GM13976 (cell line): ENCODE results near the gene HARBI1.

Source experiments
- DNase-seq: peaks from one replicate; pipeline ENCODE4 v3.0.0; 2012; ENCODE audit warnings: low spot score
- CTCF ChIP-seq: IDR thresholded peaks from 2 replicates; pipeline ENCODE4 v1.5.1; 2012; ENCODE audit warnings: borderline replicate concordance, mild to moderate bottlenecking; ENCODE audit not compliant: insufficient read depth; ENCODE audit errors: extremely low read depth, missing control alignments, control extremely low read depth
- in situ Hi-C: fragments of 300-500 bp; cut with MboI; formaldehyde crosslinking; loops from one replicate; pipeline ENCODE4 v1.12.0; 2022; ENCODE audit warnings: low sequenced_read_pairs, mixed read lengths, inconsistent platforms; ENCODE audit not compliant: unreplicated experiment

HARBI1 gene

GRCh38 chr11:46625406-46625805 lies 8.4 kb upstream of the HARBI1 start:
- no peak for DNase-seq
- TF ChIP-seq CTCF, result no peak
- in situ Hi-C loops, result no loop called here

- no peak for TF ChIP-seq CTCF
- in situ Hi-C loops, result no loop called here
- no peak for DNase-seq
These were observed 1.8 kb upstream of the HARBI1 start for GRCh38 chr11:46618837-46619236.

GRCh38 chr11:46617972-46618314 lies 916 bp upstream of the HARBI1 start:
- in situ Hi-C loops, result no loop called here
- DNase-seq, result no peak
- TF ChIP-seq CTCF, result no peak

GRCh38 chr11:46616551-46617133 lies 385 bp downstream of the HARBI1 start:
- no peak for TF ChIP-seq CTCF
- in situ Hi-C loops, result no loop called here
- no peak for DNase-seq

- in situ Hi-C loops, result no loop called here
These were observed 1.3 kb downstream of the HARBI1 start for GRCh38 chr11:46615756-46616155.

GRCh38 chr11:46612326-46612725 lies 4.7 kb downstream of the HARBI1 start:
- DNase-seq, result no peak
- TF ChIP-seq CTCF, result no peak
- in situ Hi-C loops, result no loop called here

More at GRCh38 chr11:46615756-46616155, 1.3 kb downstream of the HARBI1 start:
- DNase-seq, result no peak
- no peak for TF ChIP-seq CTCF

GRCh38 chr11:46611526-46612304 lies 5.3 kb downstream of the HARBI1 start:
- no peak for DNase-seq
- no peak for TF ChIP-seq CTCF
- in situ Hi-C loops, result no loop called here
